ENCODE results near the gene CFAP299.
A peak's percentile ranks its signal among the peaks of the same experiment; 100 is the strongest.
"Not testable (repeated sequence)": the region's sequence is repeated elsewhere in the genome, so short reads cannot be mapped to it uniquely, and the experiment has no call there.

The CFAP299 gene

GRCh38 chr4:80335554-80336358 is at the start of gene CFAP299:
TSS of gene CFAP299 (plus strand) at chr4:80335730.
- DNase-seq, result peak; percentile 94

GRCh38 chr4:80286451-80286850 is 49.1 kb upstream of the CFAP299 start:
- no peak for DNase-seq

- not testable (repeated sequence) for DNase-seq
These were observed 44.9 kb upstream of the CFAP299 start for GRCh38 chr4:80290665-80291064.

GRCh38 chr4:80294206-80294605 is 41.3 kb upstream of the CFAP299 start:
- DNase-seq, result no peak

GRCh38 chr4:80295336-80295735 is 40.2 kb upstream of the CFAP299 start:
- DNase-seq, result no peak

GRCh38 chr4:80295826-80296225 is 39.7 kb upstream of the CFAP299 start:
- no peak for DNase-seq

- no peak for DNase-seq
These were observed 33.6 kb upstream of the CFAP299 start for GRCh38 chr4:80301884-80302283.

GRCh38 chr4:80302616-80303223 is 32.8 kb upstream of the CFAP299 start:
- no peak for DNase-seq

GRCh38 chr4:80305466-80305865 is 30.1 kb upstream of the CFAP299 start:
- no peak for DNase-seq

- DNase-seq, result no peak
These were observed 29.3 kb upstream of the CFAP299 start for GRCh38 chr4:80306260-80306659.

GRCh38 chr4:80307183-80307735 is 28.3 kb upstream of the CFAP299 start:
- no peak for DNase-seq

GRCh38 chr4:80307774-80308465 is 27.6 kb upstream of the CFAP299 start:
- DNase-seq, result no peak

GRCh38 chr4:80308466-80308822 is 27.1 kb upstream of the CFAP299 start:
- no peak for DNase-seq

GRCh38 chr4:80309294-80310004 is 26.1 kb upstream of the CFAP299 start:
- DNase-seq, result no peak

GRCh38 chr4:80311130-80311529 is 24.4 kb upstream of the CFAP299 start:
- DNase-seq, result no peak

GRCh38 chr4:80312124-80312523 is 23.4 kb upstream of the CFAP299 start:
- no peak for DNase-seq

- DNase-seq, result no peak
These were observed 21.9 kb upstream of the CFAP299 start for GRCh38 chr4:80313627-80314026.

- DNase-seq, result not testable (repeated sequence)
These were observed 19.7 kb upstream of the CFAP299 start for GRCh38 chr4:80315848-80316247.

GRCh38 chr4:80321341-80321740 is 14.2 kb upstream of the CFAP299 start:
- no peak for DNase-seq

GRCh38 chr4:80321776-80322175 is 13.8 kb upstream of the CFAP299 start:
- no peak for DNase-seq

GRCh38 chr4:80322716-80323115 is 12.8 kb upstream of the CFAP299 start:
- DNase-seq, result no peak

GRCh38 chr4:80324171-80324570 is 11.4 kb upstream of the CFAP299 start:
- DNase-seq, result no peak

- DNase-seq, result no peak
These were observed 3.8 kb upstream of the CFAP299 start for GRCh38 chr4:80331693-80332092.

Data from islet precursor cell (in vitro differentiated cells).